ENCODE results near the gene WFDC9.
"Not testable (repeated sequence)": the region's sequence is repeated elsewhere in the genome, so short reads cannot be mapped to it uniquely, and the experiment has no call there.

WFDC9 gene

GRCh38 chr20:45592574-45593189 lies 38.4 kb downstream of the WFDC9 start:
- DNase-seq (ENCODE audit: low spot score), result peak; percentile 40

DNA sequence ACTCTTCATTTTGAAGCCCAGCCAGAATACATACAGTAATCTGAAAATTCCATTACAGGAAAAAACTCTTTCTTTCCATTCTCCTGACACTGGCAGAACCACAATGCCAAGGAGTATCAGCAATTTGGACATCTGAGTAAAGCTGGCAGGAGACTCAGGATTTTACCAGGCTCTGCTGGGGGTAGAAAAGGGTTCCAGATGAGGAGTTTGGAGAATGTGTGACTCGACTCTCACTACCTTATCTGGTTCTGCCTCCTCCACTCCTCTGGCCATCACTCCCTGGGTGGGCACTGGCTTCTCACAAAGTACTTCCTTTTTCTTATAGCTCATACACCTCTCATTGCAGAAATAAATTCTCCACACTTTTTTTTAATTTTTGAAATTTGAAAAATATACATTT lies 41.4 kb downstream of the WFDC9 start:
- DNase-seq (ENCODE audit: low spot score), result no peak

- no peak for DNase-seq (ENCODE audit: low spot score)
These were observed 42.3 kb downstream of the WFDC9 start for GRCh38 chr20:45588800-45589199.

DNA sequence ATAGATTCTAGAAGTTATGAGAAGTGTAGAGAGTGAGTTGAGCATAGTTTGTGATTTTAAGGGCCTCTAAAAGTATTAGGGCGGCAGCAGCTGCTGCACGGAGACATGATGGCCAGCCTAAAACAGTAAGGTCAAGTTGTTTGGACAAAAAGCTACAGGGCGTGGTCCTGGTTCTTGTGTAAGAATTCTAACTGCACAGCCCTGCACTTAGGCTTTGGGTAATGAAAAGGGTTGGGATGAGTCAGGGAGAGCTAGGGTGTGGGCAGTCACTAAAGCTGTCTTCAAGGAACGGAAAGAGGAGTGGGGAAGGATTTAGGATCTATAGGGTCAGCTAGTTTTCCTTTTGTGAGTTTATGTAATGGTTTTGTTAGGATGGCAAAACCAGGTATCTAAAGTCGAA lies 45.1 kb downstream of the WFDC9 start:
- not testable (repeated sequence) for DNase-seq (ENCODE audit: low spot score)

DNA sequence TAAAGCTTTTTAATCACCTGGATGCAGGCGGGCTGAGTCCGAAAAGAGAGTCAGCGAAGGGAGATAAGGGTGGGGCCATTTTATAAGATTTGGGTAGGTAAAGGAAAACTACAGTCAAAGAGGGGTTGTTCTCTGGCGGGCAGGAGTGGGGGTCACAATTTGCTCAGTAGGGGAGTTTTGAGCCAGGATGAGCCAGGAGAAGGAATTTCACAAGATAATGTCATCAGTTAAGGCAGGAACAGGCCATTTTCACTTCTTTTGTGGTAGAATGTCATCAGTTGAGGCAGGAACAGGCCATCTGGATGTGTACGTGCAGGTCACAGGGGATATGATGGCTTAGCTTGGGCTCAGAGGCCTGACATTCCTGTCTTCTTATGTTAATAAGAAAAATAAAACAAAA lies 46.8 kb downstream of the WFDC9 start:
- DNase-seq (ENCODE audit: low spot score), result not testable (repeated sequence)

GRCh38 chr20:45583502-45583901 lies 47.6 kb downstream of the WFDC9 start:
- DNase-seq (ENCODE audit: low spot score), result no peak

- no peak for DNase-seq (ENCODE audit: low spot score)
These were observed 49.4 kb downstream of the WFDC9 start for GRCh38 chr20:45581702-45582101.

DNA sequence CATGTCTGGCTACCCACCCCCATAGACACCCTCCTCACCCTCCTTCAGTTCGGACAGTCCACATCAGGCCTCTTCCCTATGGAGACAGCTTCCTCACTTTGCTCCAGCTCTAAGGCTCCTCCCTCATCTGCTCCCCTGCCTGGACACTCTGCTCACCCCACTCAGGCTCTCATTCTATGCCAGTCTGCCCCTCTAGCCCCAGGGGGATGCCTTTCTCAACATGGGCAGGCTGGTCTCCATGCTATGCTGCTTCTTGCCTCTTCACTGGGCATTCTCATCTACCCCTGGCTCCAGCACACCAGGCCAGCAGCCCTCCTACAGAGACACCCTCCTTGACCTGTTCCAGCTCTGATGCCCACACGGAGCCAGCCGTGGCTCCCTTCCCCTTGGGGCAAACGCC lies 51.9 kb downstream of the WFDC9 start, which contains the start of gene WFDC8:
WFDC8 (minus strand) TSS at position 101 of the 400 bp plus-strand sequence; CDS start at position 64, 37 bp downstream.
- DNase-seq (ENCODE audit: low spot score), result no peak

DNA sequence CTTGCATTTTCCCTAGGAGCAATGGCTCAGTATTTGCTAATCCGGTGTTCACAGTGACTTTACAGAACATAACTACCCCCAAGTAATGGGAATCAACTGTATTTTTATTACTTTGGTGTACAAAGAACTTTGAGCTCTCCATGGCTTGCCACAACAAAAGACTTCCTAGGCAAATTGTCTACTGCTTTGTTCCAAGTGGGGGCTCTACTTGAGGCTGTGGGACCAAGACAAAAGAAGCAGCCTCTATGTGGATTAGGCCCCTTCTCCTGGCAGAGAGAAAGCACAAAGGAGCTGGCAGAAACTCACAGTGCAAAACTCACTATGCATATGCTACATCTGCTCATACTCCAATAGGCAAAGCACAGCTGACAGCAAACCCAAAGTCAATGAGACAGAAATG lies 52.9 kb downstream of the WFDC9 start:
- DNase-seq (ENCODE audit: low spot score), result no peak

GRCh38 chr20:45576995-45577394 lies 54.1 kb downstream of the WFDC9 start:
- DNase-seq (ENCODE audit: low spot score), result no peak

DNA sequence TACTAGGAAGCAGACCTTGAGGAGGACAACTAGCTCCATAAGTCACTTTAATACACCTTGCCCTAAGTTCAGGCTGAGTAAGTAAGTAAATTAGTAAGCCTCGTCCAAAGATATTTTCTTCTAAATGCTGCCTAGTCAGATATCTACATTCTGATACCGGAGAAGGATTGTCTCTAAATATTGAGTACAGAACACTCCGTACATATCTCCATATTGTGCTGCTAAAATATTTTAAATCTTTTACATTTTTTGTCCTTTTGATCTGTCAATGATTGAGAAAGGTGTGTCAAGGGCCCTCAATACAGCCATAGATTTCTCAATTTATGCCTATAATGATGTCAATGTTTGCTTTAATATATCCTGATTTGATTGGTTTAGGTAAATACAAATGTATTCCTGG lies 55.2 kb downstream of the WFDC9 start:
- no peak for DNase-seq (ENCODE audit: low spot score)

DNA sequence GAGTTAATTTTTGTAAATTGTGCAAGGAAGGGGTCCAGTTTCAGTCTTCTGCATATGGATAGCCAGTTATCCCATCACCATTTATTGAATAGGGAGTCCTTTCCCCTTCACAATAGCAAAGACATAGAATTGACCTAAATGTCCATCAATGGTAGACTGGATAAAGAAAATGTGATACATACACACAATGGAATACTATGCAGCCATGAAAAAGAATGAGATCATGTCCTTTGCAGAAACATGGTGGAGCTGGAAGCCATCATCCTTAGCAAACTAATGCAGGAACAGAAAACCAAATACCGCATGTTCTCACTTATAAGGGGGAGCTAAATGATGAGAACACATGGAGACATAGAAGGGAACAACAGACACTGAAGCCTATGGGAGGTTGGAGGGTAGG lies 61.4 kb downstream of the WFDC9 start:
- DNase-seq (ENCODE audit: low spot score), result not testable (repeated sequence)

- DNase-seq (ENCODE audit: low spot score), result no peak
These were observed 66.3 kb downstream of the WFDC9 start for GRCh38 chr20:45564760-45565276.
